Fibroblast of mammary gland (primary cell): ENCODE measurements around the gene GRIK4.

Source experiments
- DNase-seq: peaks from one replicate; pipeline ENCODE4 v3.0.0-alpha.2; 2010; ENCODE audit warnings: low read depth
- H3K4me3 ChIP-seq: 2 replicates; pipeline ENCODE4 v1.5.1; 2011; ENCODE audit warnings: low read depth, mild to moderate bottlenecking, low read length, moderate library complexity; ENCODE audit not compliant: control insufficient read depth
- TF ChIP-seq, protein P1 (sequence below): conservative IDR thresholded peaks from 2 replicates; pipeline ENCODE4 v1.5.1; 2011; ENCODE audit warnings: low read depth, low read length, inconsistent platforms; ENCODE audit not compliant: control insufficient read depth, insufficient read depth

Gene GRIK4

DNA sequence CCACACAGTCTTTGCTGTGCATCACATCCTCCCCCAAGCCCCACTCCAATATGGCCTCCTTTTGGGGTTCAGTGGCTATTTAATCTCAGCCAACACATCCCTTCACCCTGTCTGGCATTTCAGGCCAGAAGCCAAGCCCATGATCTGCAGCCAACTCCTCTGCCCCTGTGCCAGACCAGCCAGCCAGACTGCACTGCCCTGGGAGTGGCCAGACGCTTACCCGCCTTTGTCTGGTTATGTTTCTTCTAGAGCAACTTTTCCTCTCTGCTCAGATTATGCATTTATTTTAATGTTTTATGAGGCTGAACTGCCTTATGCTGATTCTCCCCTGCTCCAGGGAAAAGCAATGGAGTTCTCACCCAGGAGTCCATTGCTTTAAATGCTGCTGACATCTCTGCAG is 305.6 kb downstream of the GRIK4 start:
- H3K4me3 ChIP-seq, result no peak overlapping the region
- TF ChIP-seq, protein P1, sequence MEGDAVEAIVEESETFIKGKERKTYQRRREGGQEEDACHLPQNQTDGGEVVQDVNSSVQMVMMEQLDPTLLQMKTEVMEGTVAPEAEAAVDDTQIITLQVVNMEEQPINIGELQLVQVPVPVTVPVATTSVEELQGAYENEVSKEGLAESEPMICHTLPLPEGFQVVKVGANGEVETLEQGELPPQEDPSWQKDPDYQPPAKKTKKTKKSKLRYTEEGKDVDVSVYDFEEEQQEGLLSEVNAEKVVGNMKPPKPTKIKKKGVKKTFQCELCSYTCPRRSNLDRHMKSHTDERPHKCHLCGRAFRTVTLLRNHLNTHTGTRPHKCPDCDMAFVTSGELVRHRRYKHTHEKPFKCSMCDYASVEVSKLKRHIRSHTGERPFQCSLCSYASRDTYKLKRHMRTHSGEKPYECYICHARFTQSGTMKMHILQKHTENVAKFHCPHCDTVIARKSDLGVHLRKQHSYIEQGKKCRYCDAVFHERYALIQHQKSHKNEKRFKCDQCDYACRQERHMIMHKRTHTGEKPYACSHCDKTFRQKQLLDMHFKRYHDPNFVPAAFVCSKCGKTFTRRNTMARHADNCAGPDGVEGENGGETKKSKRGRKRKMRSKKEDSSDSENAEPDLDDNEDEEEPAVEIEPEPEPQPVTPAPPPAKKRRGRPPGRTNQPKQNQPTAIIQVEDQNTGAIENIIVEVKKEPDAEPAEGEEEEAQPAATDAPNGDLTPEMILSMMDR, result no peak
- no peak for DNase-seq

DNA sequence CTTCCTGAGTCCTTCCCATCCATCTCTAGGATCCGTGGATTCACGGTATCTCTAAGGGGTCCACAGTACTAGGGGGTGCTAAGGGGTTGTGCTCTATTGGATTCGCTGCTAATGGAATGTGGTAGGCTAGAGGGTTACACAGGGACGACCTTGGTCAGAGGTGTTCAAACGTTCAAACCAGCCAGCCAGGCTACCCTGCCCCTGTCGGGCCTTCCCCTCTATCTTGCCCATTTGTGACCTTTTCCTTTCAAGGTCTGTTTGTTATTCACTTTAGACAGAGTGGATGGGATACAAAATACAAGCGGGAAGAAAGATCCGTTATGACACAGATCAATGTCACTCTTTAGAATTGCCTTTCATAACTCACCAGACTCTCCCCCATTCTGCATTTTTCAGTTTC is 306.5 kb downstream of the GRIK4 start:
- TF ChIP-seq, protein P1, result no peak
- no peak overlapping the region for H3K4me3 ChIP-seq
- no peak for DNase-seq

DNA sequence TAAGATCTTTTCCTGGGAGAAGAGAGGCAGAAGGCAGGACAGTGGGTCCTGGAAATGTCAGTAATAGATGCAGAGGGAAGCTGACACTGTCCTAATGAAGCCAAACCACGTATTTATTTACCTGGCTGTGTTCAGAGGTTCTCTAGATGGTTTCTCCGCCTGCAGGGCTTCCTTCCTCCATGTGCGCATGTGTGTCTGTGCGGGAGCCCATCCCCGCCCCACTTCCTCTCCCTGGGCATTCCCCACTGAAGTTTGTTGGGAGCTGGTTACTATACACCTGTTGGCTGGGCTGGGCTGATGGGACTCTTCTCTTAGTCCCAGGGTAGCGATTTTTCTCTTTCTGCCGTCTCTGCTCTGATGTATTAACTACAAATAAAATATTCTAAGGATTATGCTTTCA is 307.5 kb downstream of the GRIK4 start:
- no peak for DNase-seq
- TF ChIP-seq, protein P1, result no peak
- no peak overlapping the region for H3K4me3 ChIP-seq

DNA sequence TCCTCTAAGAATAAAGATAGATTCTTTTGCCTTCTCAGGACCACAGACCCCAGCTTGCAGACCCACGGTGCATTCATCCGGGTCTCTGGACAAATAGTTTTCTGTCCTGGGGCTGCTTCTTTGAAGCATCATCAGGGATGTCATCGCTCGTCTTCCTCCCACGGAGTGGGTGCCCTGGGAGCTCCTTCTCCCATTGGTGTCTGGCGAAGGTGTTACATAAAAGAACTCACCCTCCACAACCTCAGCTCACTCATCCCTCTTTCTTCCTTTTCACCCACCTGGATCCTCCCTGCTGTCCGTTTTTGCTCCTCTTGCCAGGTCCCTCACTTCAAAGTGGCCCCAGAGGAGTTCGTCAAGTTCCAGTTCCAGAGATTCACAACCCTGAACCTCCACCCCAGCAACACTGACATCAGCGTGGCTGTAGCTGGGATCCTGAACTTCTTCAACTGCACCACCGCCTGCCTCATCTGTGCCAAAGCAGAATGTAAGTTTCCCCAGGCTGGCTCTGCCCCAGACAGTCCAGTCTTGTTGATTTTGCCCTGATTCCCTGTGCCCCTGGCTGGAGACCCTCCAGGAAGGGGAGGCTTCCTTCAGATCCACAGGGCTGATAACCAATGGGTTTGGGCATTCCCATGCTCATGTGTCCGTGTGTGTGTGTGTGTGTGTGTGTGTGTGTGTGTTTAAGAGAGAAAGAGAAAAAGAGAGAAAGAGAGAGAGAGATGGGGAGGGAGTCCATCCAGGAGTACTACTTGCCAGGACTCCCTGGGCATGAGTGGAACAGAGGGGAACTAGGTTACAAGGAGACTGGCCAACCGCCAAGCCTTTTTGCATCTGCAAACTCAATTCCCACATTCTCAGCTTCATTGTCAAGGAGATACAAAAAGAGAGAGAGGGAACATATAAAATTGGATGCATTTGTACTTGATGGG is 308.2 kb downstream of the GRIK4 start:
- TF ChIP-seq, protein P1, result no peak
- DNase-seq, result no peak
- no peak overlapping the region for H3K4me3 ChIP-seq

DNA sequence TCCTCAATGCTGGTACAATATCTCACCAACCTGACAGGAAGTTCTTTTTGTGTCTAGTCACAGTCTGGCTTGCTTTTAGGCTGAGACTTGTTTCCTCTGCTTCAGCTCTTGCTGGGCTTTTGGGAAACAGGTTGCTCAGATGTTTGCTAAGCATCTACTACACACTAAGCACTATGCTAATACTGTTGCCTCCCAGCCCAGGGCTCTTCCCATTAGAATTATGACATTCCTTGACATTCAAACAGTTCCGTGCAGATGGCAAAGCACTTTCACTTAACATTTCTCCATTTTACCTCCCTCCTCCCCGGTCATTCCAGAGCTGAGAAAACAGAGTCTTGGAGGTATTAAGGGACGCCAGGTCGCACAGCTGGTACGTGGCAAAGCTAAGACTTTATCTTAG is 311.6 kb downstream of the GRIK4 start:
- no peak for DNase-seq
- TF ChIP-seq, protein P1, result no peak
- H3K4me3 ChIP-seq, result no peak overlapping the region

DNA sequence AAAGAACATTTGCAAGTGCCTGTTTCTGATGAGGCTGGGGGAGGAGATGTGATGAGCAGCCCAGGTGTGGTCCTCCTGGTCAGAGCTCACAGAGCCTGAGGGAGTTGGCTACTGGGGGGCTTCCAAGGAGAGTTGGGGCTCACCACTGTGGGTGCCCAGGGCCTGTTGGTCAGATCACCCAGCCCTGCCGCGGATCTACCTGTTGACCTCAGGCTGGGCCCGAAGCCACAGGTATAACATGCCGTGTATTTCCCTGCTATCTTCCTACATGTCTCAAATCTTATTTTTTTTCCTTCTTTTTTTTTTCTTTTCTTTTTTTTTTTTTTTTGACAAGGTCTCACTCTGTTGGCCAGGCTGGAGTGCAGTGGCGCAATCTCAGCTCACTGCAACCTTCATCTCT is 312.7 kb downstream of the GRIK4 start:
- TF ChIP-seq, protein P1, result no peak
- no peak for DNase-seq
- H3K4me3 ChIP-seq, result no peak overlapping the region
